GM23248 (cell line): Measurements from ENCODE around the gene DPY30. TPM values are rescaled to one million over a fixed set of nuclear protein-coding genes. Genes with fewer than 3 reads are reported as not detected.
"Not testable (repeated sequence)": the region's sequence is repeated elsewhere in the genome, so short reads cannot be mapped to it uniquely, and the experiment has no call there.

Source experiments
- DNase-seq: peaks from one replicate; pipeline ENCODE4 v3.0.0-alpha.2; 2015
- H2AFZ ChIP-seq: fragments of 200-600 bp; sonication (generic); 2 replicates; pipeline ENCODE4 v1.6.1; 2016; ENCODE audit warnings: antibody characterized with exemption
- H3F3A ChIP-seq: fragments of 200-600 bp; sonication (generic); 2 replicates; pipeline ENCODE4 v1.6.1; 2016; ENCODE audit warnings: mild to moderate bottlenecking, antibody characterized with exemption, mixed run types; ENCODE audit not compliant: insufficient read depth
- H3K27ac ChIP-seq: fragments of 200-600 bp; sonication (generic); 2 replicates; pipeline ENCODE4 v1.5.1; 2016; ENCODE audit warnings: mild to moderate bottlenecking
- H3K27me3 ChIP-seq: fragments of 200-600 bp; sonication (generic); replicated peaks from 2 replicates; pipeline ENCODE4 v1.6.1; 2016; ENCODE audit warnings: mild to moderate bottlenecking; ENCODE audit not compliant: insufficient read depth
- H3K36me3 ChIP-seq: fragments of 200-600 bp; sonication (generic); 2 replicates; pipeline ENCODE4 v1.6.1; 2016; ENCODE audit warnings: low read depth, mild to moderate bottlenecking
- H3K4me1 ChIP-seq: fragments of 200-600 bp; sonication (generic); 2 replicates; pipeline ENCODE4 v1.6.1; 2016; ENCODE audit warnings: mild to moderate bottlenecking; ENCODE audit not compliant: insufficient read depth
- H3K4me2 ChIP-seq: fragments of 200-600 bp; sonication (generic); one replicate; pipeline ENCODE4 v1.6.1; 2016; ENCODE audit warnings: mild to moderate bottlenecking; ENCODE audit not compliant: unreplicated experiment
- H3K4me3 ChIP-seq: fragments of 200-600 bp; sonication (generic); 2 replicates; pipeline ENCODE4 v1.5.1; 2016; ENCODE audit warnings: mild to moderate bottlenecking
- H3K79me2 ChIP-seq: fragments of 200-600 bp; sonication (generic); 2 replicates; pipeline ENCODE4 v1.6.1; 2016; ENCODE audit warnings: mild to moderate bottlenecking; ENCODE audit not compliant: insufficient read depth
- H3K9ac ChIP-seq: fragments of 200-600 bp; sonication (generic); 2 replicates; pipeline ENCODE4 v1.6.1; 2016; ENCODE audit warnings: mild to moderate bottlenecking
- H3K9me2 ChIP-seq: fragments of 200-600 bp; sonication (generic); 2 replicates; pipeline ENCODE4 v1.6.1; 2016; ENCODE audit warnings: mixed run types, mild to moderate bottlenecking, moderate library complexity; ENCODE audit not compliant: insufficient read depth
- H3K9me3 ChIP-seq: fragments of 200-600 bp; sonication (generic); one replicate; pipeline ENCODE4 v1.6.1; 2017; ENCODE audit warnings: low read depth
- H4K20me1 ChIP-seq: fragments of 200-600 bp; sonication (generic); 2 replicates; pipeline ENCODE4 v1.6.0; 2016; ENCODE audit not compliant: insufficient read depth
- EZH2 ChIP-seq: fragments of 200-600 bp; sonication (generic); IDR thresholded peaks from 2 replicates; pipeline ENCODE4 v1.6.1; 2018; ENCODE audit warnings: antibody characterized with exemption, mild to moderate bottlenecking; ENCODE audit not compliant: insufficient read depth, poor library complexity, severe bottlenecking
- EZH2phosphoT487 ChIP-seq: fragments of 200-600 bp; sonication (generic); IDR thresholded peaks from 2 replicates; pipeline ENCODE4 v1.6.1; 2018; ENCODE audit warnings: antibody characterized with exemption, moderate library complexity, mild to moderate bottlenecking, low read depth; ENCODE audit not compliant: insufficient read depth
- WGBS, 2 experiments: methylation state at CpG; one replicate each; pipeline ENCODE4 v1.1.6; 2015 to 2017; ENCODE audit warnings: low lambda C conversion rate in 2 of 2, low coverage in 1 of 2; ENCODE audit errors: missing lambda C conversion rate in 2 of 2; 5-methylcytosine and 5-hydroxymethylcytosine counted together
- in situ Hi-C: fragments of 300-500 bp; cut with MboI; formaldehyde crosslinking; loops from 2 replicates; pipeline ENCODE4 v1.15.0; 2020
- polyA plus RNA-seq: library from polyadenylated mRNA; unstranded; fragments of >200 nt; fragmentation: Nextera tagmentation; extraction: Ambion mirVana; gene quantifications from 2 replicates; pipeline ENCODE4 v1.2.1, GENCODE V29; 2016
- total RNA-seq: library from RNA; depleted of rRNA; stranded (reverse); fragments of >200 nt; shearing (Covaris generic); gene quantifications from 2 replicates; pipeline ENCODE4 v1.2.3, GENCODE V29; 2014

Gene DPY30
- total and polyA plus RNA-seq, 2 experiments from 2014 or later, result 65.6 to 159 TPM

GRCh38 chr2:32060266-32060665 is 20.7 kb upstream of the DPY30 start:
- H3K4me3 ChIP-seq, result no peak overlapping the region
- in situ Hi-C loops, result no loop called here
- H3K36me3 ChIP-seq, result no peaks in the 10 kb centered on the region
- no peak overlapping the region for H3K27ac ChIP-seq
- 0 out of 2 replicates have a peak, but pooled peaks cover 12% of the 10 kb centered on the region for H3F3A ChIP-seq
- DNase-seq, result no peak
- no peaks in the 10 kb centered on the region for H4K20me1 ChIP-seq
- no peak overlapping the region for H3K4me2 ChIP-seq
- no peak for TF ChIP-seq EZH2phosphoT487
- TF ChIP-seq EZH2, result no peak
- no peaks in the 10 kb centered on the region for H3K9me3 ChIP-seq
- WGBS, 2 experiments, result 67 to 78% methylated on average over 2 of the region's 2 CpGs
- peaks cover 9% of the 10 kb centered on the region; the same call in 1 of the 2 replicates for H3K4me1 ChIP-seq
- H3K27me3 ChIP-seq, result no peaks in the 10 kb centered on the region
- no peak overlapping the region for H3K9ac ChIP-seq
- H2AFZ ChIP-seq, result no peak overlapping the region
- peaks cover 10% of the 10 kb centered on the region for H3K79me2 ChIP-seq
- H3K9me2 ChIP-seq, result no peaks in the 10 kb centered on the region

- Histone ChIP-seq H4K20me1 (no peaks in the 10 kb centered on the region), H3K27me3 (no peaks in the 10 kb centered on the region), H3K9me2 (no peaks in the 10 kb centered on the region), H3K4me3 (no peak overlapping the region), H3K9ac (no peak overlapping the region), H3K27ac (no peak overlapping the region), H3K4me2 (no peak overlapping the region), H2AFZ (no peak overlapping the region), H3K9me3 (no peaks in the 10 kb centered on the region), H3F3A (0 out of 2 replicates have a peak, but pooled peaks cover 12% of the 10 kb centered on the region), H3K4me1 (0 out of 2 replicates have a peak, but pooled peaks cover 6% of the 10 kb centered on the region), H3K79me2 (no peaks in the 10 kb centered on the region), H3K36me3 (no peaks in the 10 kb centered on the region)
- 70 to 73% methylated on average over 2 of the region's 2 CpGs for WGBS, 2 experiments
- TF ChIP-seq EZH2phosphoT487, result no peak
- TF ChIP-seq EZH2, result no peak
- in situ Hi-C loops, result no loop called here
- peak; percentile 19 for DNase-seq
Measured at GRCh38 chr2:32058130-32058529, 18.5 kb upstream of the DPY30 start.

DNA sequence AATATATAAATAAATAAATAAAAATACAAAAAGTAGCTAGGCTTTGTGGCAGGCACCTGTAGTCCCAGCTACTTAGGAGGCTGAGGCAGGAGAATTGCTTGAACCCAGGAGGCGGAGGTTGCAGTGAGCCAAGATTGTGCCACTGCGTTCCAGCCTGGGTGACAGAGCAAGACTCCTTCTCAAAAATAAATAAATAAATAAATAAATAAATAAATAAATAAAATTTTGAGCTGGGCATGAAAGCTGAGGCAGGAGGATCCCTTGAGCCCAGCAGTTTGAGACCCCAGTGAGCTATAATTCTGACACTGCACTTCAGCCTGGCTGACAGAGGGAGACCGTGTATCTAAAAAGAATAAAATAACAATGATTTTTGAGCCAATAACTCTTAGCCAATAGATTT is 15.0 kb upstream of the DPY30 start:
- H3K36me3 ChIP-seq, H3K9me3 ChIP-seq, H4K20me1 ChIP-seq, in situ Hi-C loops, H2AFZ ChIP-seq, H3F3A ChIP-seq, H3K4me1 ChIP-seq, H3K4me2 ChIP-seq, H3K27me3 ChIP-seq, H3K27ac ChIP-seq, DNase-seq, H3K79me2 ChIP-seq, H3K9me2 ChIP-seq, H3K9ac ChIP-seq, H3K4me3 ChIP-seq: not testable (repeated sequence)
- 76% methylated on average over 3 of the region's 3 CpGs for WGBS, 2 experiments

- H4K20me1 ChIP-seq, result no peaks in the 10 kb centered on the region
- no peak overlapping the region for H3K4me3 ChIP-seq
- H3K4me1 ChIP-seq, result no peaks in the 10 kb centered on the region
- H3K79me2 ChIP-seq, result no peaks in the 10 kb centered on the region
- H3K9ac ChIP-seq, result no peak overlapping the region
- no peaks in the 10 kb centered on the region for H3K9me3 ChIP-seq
- no peak for DNase-seq
- no peak overlapping the region for H3K4me2 ChIP-seq
- TF ChIP-seq EZH2 (no peak), EZH2phosphoT487 (no peak)
- no peak overlapping the region for H3K27ac ChIP-seq
- in situ Hi-C loops, result no loop called here
- H3K36me3 ChIP-seq, result no peaks in the 10 kb centered on the region
- no peaks in the 10 kb centered on the region for H3K27me3 ChIP-seq
- H2AFZ ChIP-seq, result no peak overlapping the region
- H3K9me2 ChIP-seq, result no peaks in the 10 kb centered on the region
- WGBS, 2 experiments, result 88 to 91% methylated on average over 11 of the region's 11 CpGs
- no peaks in the 10 kb centered on the region for H3F3A ChIP-seq
Measured at GRCh38 chr2:32051836-32052439, 12.3 kb upstream of the DPY30 start.

DNA sequence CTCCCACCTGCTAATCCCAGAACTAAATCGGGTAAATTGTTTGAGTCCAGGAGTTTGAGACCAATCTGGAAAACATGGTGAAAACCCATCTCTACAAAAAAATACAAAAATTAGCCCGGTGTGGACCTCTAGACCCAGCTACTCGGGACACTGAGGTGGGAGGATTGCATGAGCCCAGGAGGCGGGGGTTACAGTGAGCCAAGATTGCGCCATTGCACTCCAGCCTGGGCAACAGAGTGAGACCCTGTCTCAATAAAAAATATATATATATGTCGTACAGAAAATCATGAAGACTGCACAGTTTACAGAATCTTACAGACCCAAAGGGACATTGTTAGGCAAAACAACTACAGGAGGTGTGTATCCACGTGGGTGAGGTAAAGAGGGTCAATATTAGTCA is 4.0 kb upstream of the DPY30 start:
- DNase-seq, result no peak
- Histone ChIP-seq H3K4me3 (no peak overlapping the region), H3K4me2 (no peak overlapping the region), H3K27me3 (no peaks in the 10 kb centered on the region), H3K27ac (no peak overlapping the region), H2AFZ (peak overlapping the region; percentile 15; the same call in 1 of the 2 replicates), H3F3A (0 out of 2 replicates have a peak, but pooled peaks cover 9% of the 10 kb centered on the region), H3K36me3 (no peaks in the 10 kb centered on the region), H4K20me1 (no peaks in the 10 kb centered on the region), H3K4me1 (0 out of 2 replicates have a peak, but pooled peaks cover 3% of the 10 kb centered on the region), H3K79me2 (peaks cover 10% of the 10 kb centered on the region), H3K9me2 (no peaks in the 10 kb centered on the region), H3K9me3 (no peaks in the 10 kb centered on the region), H3K9ac (no peak overlapping the region)
- in situ Hi-C loops, result no loop called here
- no peak for TF ChIP-seq EZH2
- no peak for TF ChIP-seq EZH2phosphoT487
- WGBS, 2 experiments, result 59 to 65% methylated on average over 7 of the region's 7 CpGs

- H3K9me2 ChIP-seq, H3F3A ChIP-seq, H3K9ac ChIP-seq, H3K9me3 ChIP-seq, H4K20me1 ChIP-seq, H3K27me3 ChIP-seq, H3K4me3 ChIP-seq, H3K4me1 ChIP-seq, in situ Hi-C loops, H3K4me2 ChIP-seq, H3K36me3 ChIP-seq, H2AFZ ChIP-seq: not testable (repeated sequence)
- Histone ChIP-seq H3K27ac (peak overlapping the region; percentile 21), H3K79me2 (peaks cover 80% of the 10 kb centered on the region)
- 83 to 90% methylated on average over 8 of the region's 8 CpGs for WGBS, 2 experiments
- DNase-seq, result peak; percentile 36
Measured at GRCh38 chr2:32034198-32034887, 5.3 kb downstream of the DPY30 start.
